ENCODE data around the gene SUGP2.
"Not testable (repeated sequence)": the region's sequence is repeated elsewhere in the genome, so short reads cannot be mapped to it uniquely, and the experiment has no call there.

SUGP2 gene

GRCh38 chr19:18990128-18990708 lies 43.1 kb downstream of the SUGP2 start:
- DNase-seq (ENCODE audit: low spot score): no peak

GRCh38 chr19:18989316-18989715 lies 44.0 kb downstream of the SUGP2 start:
- DNase-seq (ENCODE audit: low spot score): no peak

GRCh38 chr19:18987456-18987855 lies 45.9 kb downstream of the SUGP2 start:
- DNase-seq (ENCODE audit: low spot score): no peak

- DNase-seq (ENCODE audit: low spot score): no peak
Measured at GRCh38 chr19:18985257-18985656, 48.1 kb downstream of the SUGP2 start.

- DNase-seq (ENCODE audit: low spot score): no peak
Measured at GRCh38 chr19:18984251-18984650, 49.1 kb downstream of the SUGP2 start.

- no peak for DNase-seq (ENCODE audit: low spot score)
Measured at GRCh38 chr19:18982669-18983068, 50.6 kb downstream of the SUGP2 start.

GRCh38 chr19:18980432-18981020 lies 52.8 kb downstream of the SUGP2 start:
- DNase-seq (ENCODE audit: low spot score): no peak

- DNase-seq (ENCODE audit: low spot score): no peak
Measured at GRCh38 chr19:18978616-18979015, 54.7 kb downstream of the SUGP2 start.

GRCh38 chr19:18975869-18976268 lies 57.4 kb downstream of the SUGP2 start:
- DNase-seq (ENCODE audit: low spot score): no peak

GRCh38 chr19:18975011-18975410 lies 58.3 kb downstream of the SUGP2 start:
- no peak for DNase-seq (ENCODE audit: low spot score)

GRCh38 chr19:18972851-18973250 lies 60.5 kb downstream of the SUGP2 start:
- no peak for DNase-seq (ENCODE audit: low spot score)

- DNase-seq (ENCODE audit: low spot score): no peak
Measured at GRCh38 chr19:18972301-18972811, 61.0 kb downstream of the SUGP2 start.

- DNase-seq (ENCODE audit: low spot score): no peak
Measured at GRCh38 chr19:18969931-18970659, 63.2 kb downstream of the SUGP2 start.

GRCh38 chr19:18967358-18968146 lies 65.8 kb downstream of the SUGP2 start:
- no peak for DNase-seq (ENCODE audit: low spot score)

- no peak for DNase-seq (ENCODE audit: low spot score)
Measured at GRCh38 chr19:18966307-18966706, 67.0 kb downstream of the SUGP2 start.

- DNase-seq (ENCODE audit: low spot score): no peak
Measured at GRCh38 chr19:18964121-18964520, 69.2 kb downstream of the SUGP2 start.

GRCh38 chr19:18961767-18962620 lies 71.3 kb downstream of the SUGP2 start:
- DNase-seq (ENCODE audit: low spot score): no peak

GRCh38 chr19:18960370-18960769 lies 72.9 kb downstream of the SUGP2 start:
- no peak for DNase-seq (ENCODE audit: low spot score)

GRCh38 chr19:18955042-18955441 lies 78.3 kb downstream of the SUGP2 start:
- DNase-seq (ENCODE audit: low spot score): no peak

- DNase-seq (ENCODE audit: low spot score): no peak
Measured at GRCh38 chr19:18954094-18954493, 79.2 kb downstream of the SUGP2 start.

GRCh38 chr19:18952364-18953003 lies 80.8 kb downstream of the SUGP2 start:
- DNase-seq (ENCODE audit: low spot score): not testable (repeated sequence)
